GM18873 (cell line): Measurements from ENCODE around the gene UNC119.
A peak's percentile ranks its signal among the peaks of the same experiment; 100 is the strongest.
"Not testable (repeated sequence)": the region's sequence is repeated elsewhere in the genome, so short reads cannot be mapped to it uniquely, and the experiment has no call there.

Source experiments
- ATAC-seq: cut with Tn5 transposase; IDR thresholded peaks from one replicate; pipeline ENCODE4 v1.9.1; 2021; ENCODE audit warnings: mild to moderate bottlenecking, moderate library complexity, moderate number of reproducible peaks; ENCODE audit not compliant: unreplicated experiment, low FRiP score

Gene UNC119

GRCh38 chr17:28552176-28552999 is at the start of gene UNC119:
UNC119 (minus strand) TSS chr17:28552624; CDS start chr17:28552557, 67 bp downstream.
- ATAC-seq, result no peak

GRCh38 chr17:28599311-28600184 is 47.1 kb upstream of the UNC119 start:
- ATAC-seq, result peak; percentile 38

GRCh38 chr17:28598799-28599310 is 46.4 kb upstream of the UNC119 start, which contains the start of gene SPAG5:
SPAG5 (minus strand) TSS chr17:28599025; CDS start chr17:28598946, 79 bp downstream.
- ATAC-seq, result peak; percentile 59

GRCh38 chr17:28598389-28598788 is 46.0 kb upstream of the UNC119 start:
- no peak for ATAC-seq

- no peak for ATAC-seq
Observed at GRCh38 chr17:28597606-28598383, 45.4 kb upstream of the UNC119 start.

GRCh38 chr17:28592260-28592659 is 39.8 kb upstream of the UNC119 start:
- no peak for ATAC-seq

- no peak for ATAC-seq
Observed at GRCh38 chr17:28585851-28586250, 33.4 kb upstream of the UNC119 start.

- no peak for ATAC-seq
Observed at GRCh38 chr17:28584434-28584833, 32.0 kb upstream of the UNC119 start.

- no peak for ATAC-seq
Observed at GRCh38 chr17:28582513-28582912, 30.1 kb upstream of the UNC119 start.

- no peak for ATAC-seq
Observed at GRCh38 chr17:28580959-28581358, 28.5 kb upstream of the UNC119 start.

- no peak for ATAC-seq
Observed at GRCh38 chr17:28579526-28579925, 27.1 kb upstream of the UNC119 start.

GRCh38 chr17:28578246-28579195 is 26.1 kb upstream of the UNC119 start:
- ATAC-seq, result no peak

GRCh38 chr17:28577466-28577824 is 25.0 kb upstream of the UNC119 start:
- ATAC-seq, result no peak

GRCh38 chr17:28576758-28577465 is 24.5 kb upstream of the UNC119 start, which contains the start of gene ALDOC:
ALDOC (minus strand) TSS chr17:28576895; CDS start chr17:28575532, 1,363 bp downstream.
- peak; percentile 68 for ATAC-seq

GRCh38 chr17:28576016-28576415 is 23.6 kb upstream of the UNC119 start:
- ATAC-seq, result not testable (repeated sequence)

GRCh38 chr17:28575126-28575795 is 22.8 kb upstream of the UNC119 start:
- no peak for ATAC-seq

GRCh38 chr17:28574526-28574925 is 22.1 kb upstream of the UNC119 start:
- no peak for ATAC-seq

GRCh38 chr17:28573966-28574480 is 21.6 kb upstream of the UNC119 start:
- no peak for ATAC-seq
